Measurements from ENCODE around the gene FRMD4A. TPM values are rescaled to one million over a fixed set of nuclear protein-coding genes. Genes with fewer than 3 reads are reported as not detected.
"Not testable (repeated sequence)": the region's sequence is repeated elsewhere in the genome, so short reads cannot be mapped to it uniquely, and the experiment has no call there.

FRMD4A gene
- total RNA-seq, 1 donor from 2014 or later: 0.64 TPM

- CTCF ChIA-PET: interaction anchor here (0.6 to 1.6 kb wide), 5 partner anchors 11 to 1227 kb away, joined by 3 to 5 read pairs (median 3); no protein-coding TSS in a partner anchor
- DNase-seq: peak; percentile 50
- POLR2A ChIA-PET: interaction anchor here (0.8 to 2.4 kb wide), 5 partner anchors 45 to 1051 kb away, joined by 3 to 14 read pairs (median 5); partner anchors contain the start of genes CDNF, HSPA14 and MSANTD7
- intact Hi-C loops (cut with micrococcal nuclease): loop anchor here (1.0 to 10.0 kb wide), 14 partner anchors 8 to 1318 kb away; partner anchors contain the start of genes CDNF, DCLRE1C, HSPA14 and MSANTD7
- ATAC-seq (ENCODE audit: low read depth): peak; percentile 80
- Mint-ChIP-seq H3K4me3 (peak overlapping the region; percentile 80), H3K27me3 (no peaks in the 10 kb centered on the region), H3K27ac (peak overlapping the region; percentile 97), H3K4me1 (peaks cover 57% of the 10 kb centered on the region), H3K9me3 (no peaks in the 10 kb centered on the region), H3K36me3 (ENCODE audit: low read depth) (no peaks in the 10 kb centered on the region)
- TF ChIP-seq CTCF (IDR thresholded peaks at IDR 0.05): no peak
Observed at GRCh38 chr10:13787015-13787421, 543.7 kb downstream of the FRMD4A start.

- POLR2A ChIA-PET: interaction anchor here (1.9 kb wide), 1 partner anchor 402 kb away, joined by 4 read pairs; no protein-coding TSS in a partner anchor
- intact Hi-C loops (cut with micrococcal nuclease): loop anchor here (5.0 to 10.0 kb wide), 3 partner anchors 308 to 1321 kb away; no protein-coding TSS in a partner anchor
- TF ChIP-seq CTCF (IDR thresholded peaks at IDR 0.05): no peak
- ATAC-seq (ENCODE audit: low read depth): peak; percentile 62
- no peaks in the 10 kb centered on the region for H3K27me3 Mint-ChIP-seq
- H3K4me1 Mint-ChIP-seq: peaks cover 77% of the 10 kb centered on the region
- CTCF ChIA-PET: interaction anchor here (0.7 to 1.6 kb wide), 7 partner anchors 106 to 413 kb away, joined by 3 to 7 read pairs (median 4); no protein-coding TSS in a partner anchor
- H3K36me3 Mint-ChIP-seq (ENCODE audit: low read depth): no peaks in the 10 kb centered on the region
- H3K9me3 Mint-ChIP-seq: no peaks in the 10 kb centered on the region
- H3K4me3 Mint-ChIP-seq: peak overlapping the region; percentile 21
- no peak for DNase-seq
- peak overlapping the region; percentile 82 for H3K27ac Mint-ChIP-seq
Observed at GRCh38 chr10:13784067-13784466, 546.7 kb downstream of the FRMD4A start.

- POLR2A ChIA-PET: interaction anchor here (0.7 kb wide), 1 partner anchor 67 kb away, joined by 3 read pairs; no protein-coding TSS in a partner anchor
- CTCF ChIA-PET: interaction anchor here (0.6 to 1.0 kb wide), 4 partner anchors 120 to 1360 kb away, joined by 3 to 6 read pairs (median 3); no protein-coding TSS in a partner anchor
- intact Hi-C loops (cut with micrococcal nuclease): loop anchor here (1.0 to 10.0 kb wide), 6 partner anchors 8 to 1325 kb away; no protein-coding TSS in a partner anchor
- H3K27me3 Mint-ChIP-seq: peaks cover 9% of the 10 kb centered on the region
- no peaks in the 10 kb centered on the region for H3K36me3 Mint-ChIP-seq (ENCODE audit: low read depth)
- no peak overlapping the region for H3K4me3 Mint-ChIP-seq
- DNase-seq (no peak), ATAC-seq (ENCODE audit: low read depth) (no peak)
- peak overlapping the region; percentile 50 for H3K27ac Mint-ChIP-seq
- no peak for TF ChIP-seq CTCF (IDR thresholded peaks at IDR 0.05)
- peaks cover 65% of the 10 kb centered on the region for H3K4me1 Mint-ChIP-seq
- no peaks in the 10 kb centered on the region for H3K9me3 Mint-ChIP-seq
Observed at GRCh38 chr10:13779748-13780147, 551.0 kb downstream of the FRMD4A start.

GRCh38 chr10:13778693-13778960 lies 552.1 kb downstream of the FRMD4A start:
- intact Hi-C loops (cut with micrococcal nuclease): loop anchor here (1.0 to 2.0 kb wide), 6 partner anchors 66 to 406 kb away; partner anchors contain the start of gene PRPF18
- ATAC-seq (ENCODE audit: low read depth); DNase-seq; H3K27ac Mint-ChIP-seq; H3K4me3 Mint-ChIP-seq; POLR2A ChIA-PET; CTCF ChIA-PET; H3K9me3 Mint-ChIP-seq; H3K36me3 Mint-ChIP-seq (ENCODE audit: low read depth): not testable (repeated sequence)
- peaks cover 18% of the 10 kb centered on the region for H3K27me3 Mint-ChIP-seq
- H3K4me1 Mint-ChIP-seq: peaks cover 54% of the 10 kb centered on the region

- Mint-ChIP-seq H3K36me3 (ENCODE audit: low read depth) (no peaks in the 10 kb centered on the region), H3K4me1 (peaks cover 41% of the 10 kb centered on the region), H3K9me3 (no peaks in the 10 kb centered on the region), H3K4me3 (no peak overlapping the region), H3K27me3 (peaks cover 25% of the 10 kb centered on the region), H3K27ac (no peak overlapping the region)
- peak; percentile 74 for ATAC-seq (ENCODE audit: low read depth)
- intact Hi-C loops (cut with micrococcal nuclease): loop anchor here (2.0 kb wide), 1 partner anchor 616 kb away; the partner anchor contains the start of gene MCM10
- no peak for DNase-seq
- POLR2A ChIA-PET: interaction anchor here (0.6 to 1.9 kb wide), 2 partner anchors 63 to 404 kb away, joined by 3 to 4 read pairs; no protein-coding TSS in a partner anchor
- TF ChIP-seq CTCF (IDR thresholded peaks at IDR 0.05): no peak
- CTCF ChIA-PET: interaction anchor here (1.2 to 3.5 kb wide), 5 partner anchors 10 to 118 kb away, joined by 3 to 22 read pairs (median 5); no protein-coding TSS in a partner anchor
Observed at GRCh38 chr10:13776861-13777311, 553.8 kb downstream of the FRMD4A start.

All from activated B cell treated with CpG ODN at 0.5 μM for 24 hours (primary cell).